Muscle layer of colon (tissue), 2 donors: ENCODE results near the gene RHOF.
"Not testable (repeated sequence)": the region's sequence is repeated elsewhere in the genome, so short reads cannot be mapped to it uniquely, and the experiment has no call there.

Experiments used
- H3K27ac ChIP-seq: one replicate; pipeline ENCODE4 v1.7.0; 2013; ENCODE audit warnings: low read depth, mild to moderate bottlenecking, low read length, moderate library complexity
- H3K27me3 ChIP-seq, 2 donors: one replicate each; pipeline ENCODE4 v1.7.0; 2013; ENCODE audit warnings: low read length in 2 of 2, mild to moderate bottlenecking in 2 of 2; ENCODE audit not compliant: insufficient read depth in 2 of 2, control insufficient read depth in 1 of 2
- H3K36me3 ChIP-seq: one replicate; pipeline ENCODE4 v1.7.0; 2013; ENCODE audit warnings: mild to moderate bottlenecking, low read length; ENCODE audit not compliant: insufficient read depth
- H3K4me1 ChIP-seq: one replicate; pipeline ENCODE4 v1.7.0; 2013; ENCODE audit warnings: mild to moderate bottlenecking, low read length; ENCODE audit not compliant: insufficient read depth
- H3K4me3 ChIP-seq, 2 donors: one replicate each; pipeline ENCODE4 v1.7.0; 2013; ENCODE audit warnings: low read length in 2 of 2, low read depth in 1 of 2, mild to moderate bottlenecking in 1 of 2, moderate library complexity in 1 of 2
- H3K9ac ChIP-seq: one replicate; pipeline ENCODE4 v1.7.0; 2013; ENCODE audit warnings: low read length
- H3K9me3 ChIP-seq: one replicate; pipeline ENCODE4 v1.7.0; 2013; ENCODE audit warnings: mild to moderate bottlenecking, low read length
- donor health status: abdominal sarcoma.
- donor health status: Adenocarcinoma of cecum.

The RHOF gene

DNA sequence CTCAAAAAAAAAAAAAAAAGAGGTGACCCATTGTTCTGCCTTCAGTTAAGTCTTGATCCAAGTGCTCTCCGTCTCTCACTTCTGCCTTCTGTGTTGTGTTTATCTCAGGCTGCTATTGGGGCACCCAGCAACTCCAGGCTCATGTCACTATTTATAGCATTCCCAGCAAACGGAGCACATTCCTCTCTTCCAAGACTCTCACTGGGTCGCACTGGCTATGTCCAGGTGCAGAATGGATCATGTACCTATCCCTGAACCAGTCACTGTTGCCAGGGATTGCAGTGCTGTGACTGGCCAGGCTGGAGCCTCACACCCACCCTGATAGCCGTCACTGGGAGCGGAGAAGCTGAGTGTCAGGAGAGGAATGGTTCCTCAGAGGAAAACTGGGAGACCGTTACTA, 31.2 kb downstream of the RHOF start:
- Histone ChIP-seq H3K9ac (no peak overlapping the region), H3K4me1 (peaks cover 16% of the 10 kb centered on the region), H3K9me3 (no peaks in the 10 kb centered on the region), H3K4me3 (peak overlapping the region in 1 of 2 donors; percentile 3), H3K27ac (peak overlapping the region; percentile 58), H3K27me3 (no peaks in the 10 kb centered on the region), H3K36me3 (no peaks in the 10 kb centered on the region)

DNA sequence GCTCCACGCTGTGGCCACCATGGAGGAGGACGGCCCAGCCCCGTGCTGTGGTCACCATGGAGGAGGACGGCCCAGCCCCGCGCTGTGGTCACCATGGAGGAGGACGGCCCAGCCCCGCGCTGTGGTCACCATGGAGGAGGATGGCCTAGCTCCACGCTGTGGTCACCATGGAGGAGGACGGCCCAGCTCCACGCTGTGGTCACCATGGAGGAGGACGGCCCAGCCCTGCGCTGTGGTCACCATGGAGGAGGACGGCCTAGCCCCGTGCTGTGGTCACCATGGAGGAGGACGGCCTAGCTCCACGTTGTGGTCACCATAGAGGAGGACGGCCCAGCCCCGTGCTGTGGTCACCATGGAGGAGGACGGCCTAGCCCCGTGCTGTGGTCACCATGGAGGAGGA, 35.0 kb downstream of the RHOF start:
- not testable (repeated sequence) for H3K9ac ChIP-seq, H3K27me3 ChIP-seq, H3K9me3 ChIP-seq, H3K36me3 ChIP-seq, H3K4me3 ChIP-seq, H3K27ac ChIP-seq
- H3K4me1 ChIP-seq: peaks cover 20% of the 10 kb centered on the region

DNA sequence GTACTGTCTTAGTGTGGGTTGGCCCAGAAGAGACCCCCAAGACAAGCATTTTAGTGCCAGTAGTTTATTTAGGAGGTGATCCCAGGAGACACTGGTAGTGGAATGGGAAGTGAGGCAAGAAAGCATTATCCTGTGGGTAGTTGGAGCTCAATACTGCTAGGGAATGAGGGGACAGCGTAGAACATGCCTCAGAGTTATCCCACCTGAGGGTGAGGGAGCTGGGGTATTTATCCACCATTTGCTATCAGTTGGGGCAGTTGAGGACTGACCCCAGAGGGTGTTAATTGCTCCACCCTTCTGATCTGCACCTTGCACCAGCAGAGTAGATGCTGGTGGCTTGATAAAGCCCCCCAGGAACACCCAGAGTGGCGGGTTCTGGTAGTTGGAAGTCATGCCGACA, 37.9 kb downstream of the RHOF start:
- Histone ChIP-seq H3K9me3 (no peaks in the 10 kb centered on the region), H3K9ac (no peak overlapping the region), H3K27me3 (no peaks in the 10 kb centered on the region), H3K4me1 (peaks cover 12% of the 10 kb centered on the region), H3K4me3 (no peak overlapping the region), H3K27ac (no peak overlapping the region), H3K36me3 (peaks cover under 1% of the 10 kb centered on the region)

DNA sequence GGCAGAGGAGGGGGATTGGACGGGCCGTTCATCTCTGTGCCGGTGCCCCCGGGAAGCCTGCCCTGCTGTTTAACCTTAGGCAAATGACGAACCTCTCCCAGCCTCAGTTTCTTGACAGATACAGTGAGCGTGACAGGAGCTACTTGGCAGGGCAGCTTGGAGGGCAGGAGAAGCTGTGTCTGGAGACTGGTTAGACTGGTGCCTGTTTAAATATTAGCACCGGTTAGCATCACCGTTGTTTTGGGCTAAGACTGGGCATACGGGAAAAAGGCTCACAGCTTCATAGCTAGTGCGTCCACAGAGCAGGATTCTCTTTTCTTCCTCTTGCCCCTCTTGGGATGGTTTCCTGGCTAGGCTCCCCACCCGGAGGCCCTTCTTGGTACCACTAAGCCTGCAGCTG, 38.7 kb downstream of the RHOF start:
- Histone ChIP-seq H3K4me3 (no peak overlapping the region), H3K27ac (peak overlapping the region; percentile 57), H3K36me3 (peaks cover 5% of the 10 kb centered on the region), H3K4me1 (peaks cover 12% of the 10 kb centered on the region), H3K9ac (no peak overlapping the region), H3K27me3 (no peaks in the 10 kb centered on the region), H3K9me3 (no peaks in the 10 kb centered on the region)

DNA sequence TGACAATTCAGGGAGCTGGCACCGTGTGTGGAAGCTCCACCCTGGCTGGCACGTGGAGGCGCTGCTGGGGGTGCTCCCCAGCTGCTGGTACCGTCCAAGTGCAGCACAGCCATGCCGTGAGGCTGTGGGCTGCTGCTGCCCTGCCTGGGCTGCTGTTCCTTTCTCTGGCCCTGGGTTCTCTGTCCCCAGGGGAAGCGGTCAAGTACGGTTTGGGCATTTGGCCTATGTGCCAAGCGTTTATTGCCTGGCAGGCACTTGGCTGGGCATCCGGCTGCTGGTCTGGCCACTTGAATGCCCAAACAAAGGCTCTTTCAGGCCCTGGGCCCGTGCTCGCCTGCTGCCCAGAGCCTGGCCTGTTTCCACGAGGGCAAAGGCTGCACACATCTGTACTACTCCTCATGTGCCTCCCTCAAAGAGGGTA, 39.6 kb downstream of the RHOF start:
- peaks cover 5% of the 10 kb centered on the region for H3K36me3 ChIP-seq
- no peaks in the 10 kb centered on the region for H3K9me3 ChIP-seq
- H3K27ac ChIP-seq: peak overlapping the region; percentile 76
- H3K27me3 ChIP-seq: no peaks in the 10 kb centered on the region
- no peak overlapping the region for H3K4me3 ChIP-seq
- peaks cover 12% of the 10 kb centered on the region for H3K4me1 ChIP-seq
- H3K9ac ChIP-seq: no peak overlapping the region

DNA sequence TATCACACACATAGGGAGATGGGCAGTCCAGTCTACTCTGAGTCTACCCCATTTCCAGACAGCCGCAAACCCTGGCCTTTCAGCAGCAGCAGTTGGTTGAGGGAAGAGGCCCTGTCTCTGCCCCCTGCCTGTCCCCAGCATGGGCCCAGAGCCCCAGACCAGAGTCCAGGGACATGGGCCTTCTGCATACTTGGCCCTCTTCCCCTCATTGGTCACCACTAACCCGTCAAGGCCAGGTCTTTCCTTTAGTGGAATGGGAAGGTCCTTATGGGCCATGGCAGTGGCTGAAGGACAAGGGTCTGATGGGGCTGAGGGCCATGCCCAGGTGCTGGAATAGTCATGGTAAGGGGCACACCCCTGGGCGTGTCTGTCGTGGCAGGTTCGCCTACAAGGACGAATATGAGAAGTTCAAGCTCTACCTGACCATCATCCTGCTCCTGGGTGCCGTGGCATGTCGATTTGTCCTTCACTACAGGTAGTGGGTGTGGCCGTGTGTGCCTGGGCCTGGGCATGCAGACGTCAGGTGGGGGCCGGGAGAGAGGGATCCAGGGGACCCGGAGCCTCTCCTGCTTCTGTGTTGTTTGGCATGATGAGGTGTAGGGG, 41.6 kb downstream of the RHOF start:
- no peak overlapping the region for H3K27ac ChIP-seq
- peaks cover 12% of the 10 kb centered on the region for H3K4me1 ChIP-seq
- H3K36me3 ChIP-seq: peaks cover 5% of the 10 kb centered on the region
- H3K9me3 ChIP-seq: no peaks in the 10 kb centered on the region
- no peak overlapping the region for H3K9ac ChIP-seq
- no peak overlapping the region for H3K4me3 ChIP-seq
- H3K27me3 ChIP-seq: no peaks in the 10 kb centered on the region

DNA sequence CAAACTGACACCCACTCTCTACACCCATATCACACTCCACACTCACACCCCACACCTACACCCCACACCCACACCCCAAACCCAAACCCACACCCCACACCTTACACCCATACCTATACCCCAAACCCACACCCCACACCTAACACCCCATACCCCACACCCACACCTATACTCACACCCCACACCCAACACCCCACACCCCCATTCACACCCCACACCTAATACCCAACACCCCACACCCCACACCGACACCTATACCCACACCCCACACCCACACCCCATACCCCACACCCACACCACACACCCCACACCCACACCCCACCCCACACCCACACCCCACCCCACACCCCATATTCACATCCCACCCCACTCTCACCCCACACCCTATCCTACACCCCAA, 42.5 kb downstream of the RHOF start:
- H3K4me1 ChIP-seq: peaks cover 12% of the 10 kb centered on the region
- H3K9me3 ChIP-seq: no peaks in the 10 kb centered on the region
- H3K4me3 ChIP-seq: no peak overlapping the region
- no peak overlapping the region for H3K27ac ChIP-seq
- H3K27me3 ChIP-seq: no peaks in the 10 kb centered on the region
- H3K36me3 ChIP-seq: peaks cover 5% of the 10 kb centered on the region
- H3K9ac ChIP-seq: no peak overlapping the region

DNA sequence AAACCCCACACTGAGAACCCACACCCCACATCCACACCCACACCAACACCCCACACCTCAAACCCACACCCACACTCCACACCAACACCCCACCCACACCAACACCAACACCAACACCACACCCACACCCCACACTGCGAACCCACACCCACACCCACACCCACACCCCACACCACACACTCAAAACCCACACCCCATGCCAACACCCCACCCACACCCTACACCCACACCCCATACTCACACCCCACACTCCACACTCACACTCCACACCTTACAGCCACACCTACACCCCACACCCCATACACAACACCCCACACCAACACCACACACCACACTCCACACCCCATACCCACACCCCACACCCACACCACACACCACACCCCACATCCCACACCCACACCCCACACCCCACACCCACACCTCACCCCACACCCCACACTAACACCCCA, 43.0 kb downstream of the RHOF start:
- Histone ChIP-seq H3K4me1 (peaks cover 12% of the 10 kb centered on the region), H3K9ac (no peak overlapping the region), H3K36me3 (peaks cover 5% of the 10 kb centered on the region), H3K27me3 (no peaks in the 10 kb centered on the region), H3K4me3 (no peak overlapping the region), H3K27ac (no peak overlapping the region), H3K9me3 (no peaks in the 10 kb centered on the region)

DNA sequence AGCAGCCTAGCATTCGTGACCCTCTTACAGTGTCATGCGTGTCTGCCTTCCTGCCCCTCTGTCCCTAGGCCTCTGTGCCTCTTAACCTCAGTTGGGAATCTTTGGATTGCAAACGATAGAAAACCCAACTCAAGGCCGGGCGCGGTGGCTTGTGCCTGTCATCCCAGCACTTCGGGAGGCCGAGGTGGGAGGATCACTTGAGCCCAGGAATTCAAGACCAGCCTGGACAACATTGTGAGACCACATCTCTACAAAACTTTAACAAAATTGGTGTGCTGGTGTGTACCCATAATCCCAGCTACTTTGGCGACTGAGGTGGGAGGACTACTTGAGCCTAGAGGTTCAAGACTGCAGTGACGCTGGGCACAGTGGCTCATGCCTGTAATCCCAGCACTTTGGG, 44.2 kb downstream of the RHOF start:
- Histone ChIP-seq H3K4me3 (no peak overlapping the region), H3K9ac (no peak overlapping the region), H3K27me3 (no peaks in the 10 kb centered on the region), H3K9me3 (no peaks in the 10 kb centered on the region), H3K4me1 (peaks cover 7% of the 10 kb centered on the region), H3K36me3 (peaks cover 10% of the 10 kb centered on the region), H3K27ac (no peak overlapping the region)

DNA sequence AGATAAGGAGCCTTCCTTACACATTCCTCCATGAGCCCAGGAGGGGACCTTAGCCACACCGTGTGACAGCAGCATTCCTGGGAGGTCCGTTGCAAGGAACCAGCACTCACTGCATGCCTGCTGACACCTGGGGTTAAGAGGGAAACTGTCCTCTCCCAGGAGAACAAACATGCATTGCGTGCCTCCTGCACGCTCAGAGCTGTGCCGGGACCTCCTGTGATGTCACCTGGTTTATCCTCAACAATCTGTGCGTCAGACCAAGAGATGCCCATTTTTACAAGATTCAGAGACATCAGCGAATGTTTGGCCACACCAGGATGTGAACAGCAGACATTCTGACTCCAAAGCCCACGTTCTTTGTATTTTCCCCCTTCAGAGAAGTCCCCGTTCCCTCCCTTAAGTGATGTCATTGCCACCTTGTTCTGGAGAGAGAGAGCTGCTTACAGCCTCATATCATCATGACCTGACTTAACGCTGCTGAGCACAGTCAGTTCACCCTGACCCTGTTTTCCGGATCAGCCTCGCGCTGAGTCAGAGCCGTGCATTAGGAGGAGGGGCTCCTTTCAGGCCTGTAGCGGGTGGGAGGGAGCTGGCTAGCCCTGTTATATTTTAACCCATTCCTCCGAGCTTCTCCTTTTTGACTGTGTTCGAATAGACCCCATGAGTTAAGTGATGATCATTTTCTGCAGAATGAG, 44.8 kb downstream of the RHOF start:
- no peak overlapping the region for H3K27ac ChIP-seq
- H3K27me3 ChIP-seq: no peaks in the 10 kb centered on the region
- no peak overlapping the region for H3K4me3 ChIP-seq
- no peaks in the 10 kb centered on the region for H3K9me3 ChIP-seq
- no peak overlapping the region for H3K9ac ChIP-seq
- peaks cover 2% of the 10 kb centered on the region for H3K4me1 ChIP-seq
- H3K36me3 ChIP-seq: peaks cover 14% of the 10 kb centered on the region

DNA sequence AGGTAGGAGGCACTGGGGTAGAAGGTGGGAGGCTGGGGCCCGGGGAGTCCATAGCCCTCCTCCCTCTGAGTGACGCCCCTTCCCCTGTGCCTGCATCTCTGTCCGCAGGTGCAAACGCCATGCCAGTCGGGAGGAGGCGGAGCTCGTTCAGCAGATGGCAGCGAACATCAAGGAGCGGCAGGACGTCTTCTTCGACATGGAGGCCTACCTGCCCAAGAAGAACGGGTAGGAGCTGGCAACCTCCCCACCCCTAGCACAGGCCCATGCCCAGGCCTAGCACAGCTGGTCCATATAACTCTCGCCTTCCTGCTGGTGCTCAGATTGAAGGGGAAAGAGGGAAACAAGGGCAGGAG, 45.3 kb downstream of the RHOF start:
- Histone ChIP-seq H3K4me1 (no peaks in the 10 kb centered on the region), H3K9ac (no peak overlapping the region), H3K9me3 (no peaks in the 10 kb centered on the region), H3K27me3 (no peaks in the 10 kb centered on the region), H3K27ac (no peak overlapping the region), H3K4me3 (no peak overlapping the region), H3K36me3 (peaks cover 14% of the 10 kb centered on the region)

DNA sequence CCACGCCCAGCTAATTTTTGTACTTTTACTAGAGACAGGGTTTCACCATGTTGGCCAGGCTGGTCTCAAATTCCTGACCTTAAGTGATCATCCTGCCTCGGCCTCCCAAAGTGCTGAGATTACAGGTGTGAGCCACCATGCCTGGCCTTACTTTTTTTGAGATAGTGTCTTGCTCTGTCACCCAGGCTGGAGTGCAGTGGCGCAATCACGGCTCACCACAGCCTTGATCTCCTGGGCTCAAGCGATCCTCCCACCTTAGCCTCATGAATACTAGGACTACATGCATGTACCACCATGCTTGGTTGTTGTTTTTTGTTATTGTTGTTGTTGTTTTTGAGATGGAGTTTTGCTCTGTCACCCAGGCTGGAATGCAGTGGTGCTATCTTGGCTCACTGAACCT, 47.9 kb downstream of the RHOF start:
- H3K27ac ChIP-seq, H3K4me1 ChIP-seq, H3K9me3 ChIP-seq, H3K9ac ChIP-seq, H3K27me3 ChIP-seq, H3K4me3 ChIP-seq: not testable (repeated sequence)
- H3K36me3 ChIP-seq: peaks cover 13% of the 10 kb centered on the region
